Choroid plexus epithelial cell (primary cell): ENCODE data around the gene SERTAD2.

ENCODE experiments used
- DNase-seq: peaks from one replicate; pipeline ENCODE4 v3.0.0-alpha.2; 2010; ENCODE audit warnings: low read depth
- H3K4me3 ChIP-seq: 2 replicates; pipeline ENCODE4 v1.5.1; 2011; ENCODE audit warnings: low read depth, mild to moderate bottlenecking, control low read depth, low read length, moderate library complexity
- CTCF ChIP-seq: conservative IDR thresholded peaks from 2 replicates; pipeline ENCODE4 v1.5.1; 2011; ENCODE audit warnings: low read depth, mild to moderate bottlenecking, control low read depth, inconsistent platforms, low read length, moderate library complexity

The SERTAD2 gene

GRCh38 chr2:64601034-64601754 lies 52.5 kb downstream of the SERTAD2 start:
- no peak overlapping the region for H3K4me3 ChIP-seq
- no peak for TF ChIP-seq CTCF
- DNase-seq: peak; percentile 12

DNA sequence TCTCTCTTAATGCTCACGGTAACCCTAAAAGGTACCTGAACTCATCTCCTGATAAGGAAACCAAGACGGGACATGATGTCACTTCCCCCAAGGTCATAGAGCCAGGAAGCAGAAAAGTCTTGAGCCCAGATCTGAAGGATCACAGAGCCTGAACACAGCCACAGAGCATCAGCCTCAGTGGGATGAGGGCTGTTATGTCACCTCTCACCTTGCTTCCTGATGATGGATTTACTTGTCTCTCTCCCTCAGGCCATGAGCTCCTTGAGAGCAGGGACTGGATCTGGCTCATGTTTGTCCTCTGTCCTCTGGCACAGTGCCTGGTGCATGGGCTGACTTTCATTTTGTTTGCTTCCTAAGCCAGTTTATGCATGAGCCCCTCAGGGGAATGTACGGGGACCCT lies 54.2 kb downstream of the SERTAD2 start:
- TF ChIP-seq CTCF: no peak
- DNase-seq: no peak
- H3K4me3 ChIP-seq: no peak overlapping the region

DNA sequence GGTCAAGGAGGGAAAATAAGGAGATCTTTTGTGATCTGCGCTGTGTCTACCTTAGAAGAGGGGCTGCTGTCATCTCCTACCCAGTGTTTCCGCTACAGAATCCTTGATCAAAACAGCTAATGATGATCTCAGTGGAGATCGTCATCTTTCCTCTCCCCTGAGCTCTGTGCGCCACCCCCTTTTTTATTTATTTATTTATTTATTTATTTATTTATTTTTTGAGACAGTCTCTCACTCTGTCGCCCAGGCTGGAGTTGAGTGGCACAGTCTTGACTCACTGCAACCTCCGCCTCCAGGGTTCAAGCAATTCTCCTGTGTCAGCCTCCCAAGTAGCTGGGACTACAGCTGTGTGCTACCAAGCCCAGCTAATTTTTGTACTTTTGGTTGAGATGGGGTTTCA lies 55.5 kb downstream of the SERTAD2 start:
- no peak for DNase-seq
- H3K4me3 ChIP-seq: no peak overlapping the region
- no peak for TF ChIP-seq CTCF

GRCh38 chr2:64595397-64596176 lies 58.1 kb downstream of the SERTAD2 start:
- peak; percentile 48 for TF ChIP-seq CTCF
- DNase-seq: peak; percentile 49
- H3K4me3 ChIP-seq: no peak overlapping the region

GRCh38 chr2:64594226-64594989 lies 59.3 kb downstream of the SERTAD2 start:
- TF ChIP-seq CTCF: no peak
- DNase-seq: no peak
- no peak overlapping the region for H3K4me3 ChIP-seq

DNA sequence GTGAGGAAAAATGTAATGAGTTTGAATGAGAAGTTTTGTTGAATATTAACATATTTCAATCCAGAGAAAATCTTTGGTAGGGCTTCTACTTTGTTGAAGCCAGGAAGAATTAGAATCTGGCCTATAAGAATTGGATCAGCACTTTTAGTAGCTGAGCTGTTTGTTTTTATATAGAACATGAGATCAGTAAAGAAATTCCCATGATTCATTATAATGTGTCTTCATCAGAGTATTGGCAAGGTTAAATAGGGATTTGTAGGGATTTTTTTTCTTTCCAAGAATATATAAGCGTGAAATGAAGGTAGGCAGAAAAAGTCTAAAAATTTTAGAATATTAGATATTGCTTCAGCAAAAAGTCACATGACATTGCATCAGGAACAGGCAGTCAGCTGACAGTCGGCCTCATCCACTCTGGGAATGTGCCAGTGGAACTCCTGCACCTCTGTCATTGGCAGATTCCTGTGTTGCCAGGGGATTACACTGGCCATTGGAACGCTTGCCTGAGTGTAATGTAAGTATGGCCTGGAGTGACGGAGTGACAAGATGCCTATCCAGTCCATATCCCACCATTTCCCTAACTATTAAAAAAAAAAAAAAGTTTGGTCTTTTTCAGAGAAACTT lies 60.6 kb downstream of the SERTAD2 start:
- no peak overlapping the region for H3K4me3 ChIP-seq
- peak; percentile 38 for DNase-seq
- no peak for TF ChIP-seq CTCF
